Uterus (tissue), 4 donors: ENCODE data around the gene TRIM7. TPM values are rescaled to one million over a fixed set of nuclear protein-coding genes. Genes with fewer than 3 reads are reported as not detected.
A peak's percentile ranks its signal among the peaks of the same experiment; 100 is the strongest.

Source experiments
- DNase-seq, 2 donors: peaks; one replicate each; pipeline ENCODE4 v3.0.0-alpha.2; 2019 to 2020
- H3K27ac ChIP-seq, 2 donors: fragments of 200-600 bp; sonication (generic); 1 replicate in 1 of 2; 2 replicates in 1 of 2; pipeline ENCODE4 v1.5.1; 2016 to 2018
- H3K27me3 ChIP-seq, 2 donors: fragments of 200-600 bp; sonication (generic); one replicate each; pipeline ENCODE4 v1.5.1; 2018 to 2019; ENCODE audit warnings: control low read depth in 1 of 2
- H3K36me3 ChIP-seq, 2 donors: fragments of 200-600 bp; sonication (generic); one replicate each; pipeline ENCODE4 v1.5.1; 2019; ENCODE audit warnings: control low read depth in 1 of 2
- H3K4me1 ChIP-seq, 2 donors: fragments of 200-600 bp; sonication (generic); one replicate each; pipeline ENCODE4 v1.5.1; 2018 to 2019; ENCODE audit warnings: control low read depth in 1 of 2
- H3K4me3 ChIP-seq, 2 donors: fragments of 200-600 bp; sonication (generic); 1 replicate in 1 of 2; 2 replicates in 1 of 2; pipeline ENCODE4 v1.5.1; 2018 to 2019; ENCODE audit warnings: mild to moderate bottlenecking in 1 of 2
- H3K9me3 ChIP-seq, 2 donors: fragments of 200-600 bp; sonication (generic); one replicate each; pipeline ENCODE4 v1.5.1; 2019; ENCODE audit warnings: control low read depth in 1 of 2
- CTCF ChIP-seq, 4 experiments: fragments of 200-600 bp in 2 of 4; fragments of 450-650 bp in 2 of 4; sonication (generic) in 2 of 4; IDR thresholded peaks; one replicate each; pipeline ENCODE4 v1.5.1; 2016 to 2019; ENCODE audit warnings: antibody characterized with exemption in 4 of 4, mild to moderate bottlenecking in 2 of 4, moderate library complexity in 1 of 4
- POLR2A ChIP-seq, 2 donors: fragments of 450-650 bp; IDR thresholded peaks; one replicate each; pipeline ENCODE4 v1.6.1; 2016; ENCODE audit warnings: antibody characterized with exemption in 2 of 2, mild to moderate bottlenecking in 1 of 2, moderate library complexity in 1 of 2
- intact Hi-C: fragments of 100-400 bp; cut with DNase I; formaldehyde crosslinking; loops from one replicate; pipeline ENCODE4 v1.15.1; 2023; ENCODE audit warnings: low total_unique reads
- total RNA-seq, 4 donors: library from RNA; depleted of rRNA in 3 of 4; stranded (reverse); fragments of >200 nt in 3 of 4; gene quantifications; one replicate each; pipeline versions ENCODE4 v1.1.0 to v1.2.4, GENCODE V29; 2014 to 2023
- donor health status: DM: yes; HTN: yes; CAD: no.

The TRIM7 gene
- total RNA-seq, 4 donors from 2014 or later = 1.2 to 7.7 (median 1.6) TPM

- intact Hi-C loops = no loop called here
- peak overlapping the region in 1 of 2 donors; percentile 76 for H3K4me3 ChIP-seq
- peak overlapping the region in 1 of 2 donors; percentile 98 for H3K27ac ChIP-seq
- H3K9me3 ChIP-seq = no peaks in the 10 kb centered on the region
- no peak for DNase-seq
- no peaks in the 10 kb centered on the region for H3K27me3 ChIP-seq
- TF ChIP-seq POLR2A (IDR thresholded peaks at IDR 0.05) (no peak), CTCF (IDR thresholded peaks at IDR 0.05) (no peak)
- H3K4me1 ChIP-seq = peaks cover 0 to 5% of the 10 kb centered on the region in 2 donors
- no peaks in the 10 kb centered on the region for H3K36me3 ChIP-seq
These were observed 19.6 kb upstream of the TRIM7 start for GRCh38 chr5:181224390-181225229.

GRCh38 chr5:181223729-181224389, 18.9 kb upstream of the TRIM7 start:
- H3K27ac ChIP-seq = peak overlapping the region; percentile 95 to 98
- peak overlapping the region; percentile 76 to 82 for H3K4me3 ChIP-seq
- H3K27me3 ChIP-seq = no peaks in the 10 kb centered on the region
- intact Hi-C loops = no loop called here
- H3K9me3 ChIP-seq = no peaks in the 10 kb centered on the region
- H3K4me1 ChIP-seq = peaks cover 0 to 5% of the 10 kb centered on the region in 2 donors
- TF ChIP-seq POLR2A (IDR thresholded peaks at IDR 0.05) (no peak), CTCF (IDR thresholded peaks at IDR 0.05) (no peak)
- H3K36me3 ChIP-seq = no peaks in the 10 kb centered on the region
- no peak for DNase-seq

GRCh38 chr5:181223058-181223728, 18.2 kb upstream of the TRIM7 start, which contains the start of gene TRIM41:
TSS of gene TRIM41 (plus strand) at chr5:181223281. CDS start at chr5:181224000, 719 bp downstream.
- H3K36me3 ChIP-seq = no peaks in the 10 kb centered on the region
- peak within 1 kb of the TSS; percentile 76 to 82 for H3K4me3 ChIP-seq
- no peaks in the 10 kb centered on the region for H3K27me3 ChIP-seq
- peak within 1 kb of the TSS; percentile 95 to 98 for H3K27ac ChIP-seq
- intact Hi-C loops = no loop called here
- peak; percentile 99 for DNase-seq
- no peaks in the 10 kb centered on the region for H3K9me3 ChIP-seq
- peaks cover 0 to 5% of the 10 kb centered on the region in 2 donors for H3K4me1 ChIP-seq
- TF ChIP-seq POLR2A (IDR thresholded peaks at IDR 0.05) (peak in 1 of 2 donors; percentile 93), CTCF (IDR thresholded peaks at IDR 0.05) (peak in 2 of 4 experiments; percentile 3 to 20)

GRCh38 chr5:181222630-181223057, 17.6 kb upstream of the TRIM7 start:
- H3K9me3 ChIP-seq = no peaks in the 10 kb centered on the region
- H3K4me1 ChIP-seq = peaks cover 0 to 5% of the 10 kb centered on the region in 2 donors
- peak overlapping the region; percentile 76 to 82 for H3K4me3 ChIP-seq
- H3K27ac ChIP-seq = peak overlapping the region; percentile 95 to 98
- intact Hi-C loops = no loop called here
- TF ChIP-seq CTCF (IDR thresholded peaks at IDR 0.05) (peak in 1 of 4 experiments; percentile 10), POLR2A (IDR thresholded peaks at IDR 0.05) (no peak)
- no peak for DNase-seq
- H3K27me3 ChIP-seq = no peaks in the 10 kb centered on the region
- H3K36me3 ChIP-seq = no peaks in the 10 kb centered on the region
